ENCODE results near the gene PLA2G2F.

Gene PLA2G2F

GRCh38 chr1:20179371-20180128 is 40.4 kb downstream of the PLA2G2F start:
- Histone ChIP-seq H3K27ac (replicated peaks) (peak overlapping the region; percentile 42), H3K27me3 (ENCODE audit: insufficient read depth, poor library complexity, severe bottlenecking) (no peaks in the 10 kb centered on the region), H3K4me3 (replicated peaks; ENCODE audit: insufficient read depth, low read length) (no peak overlapping the region)
- DNase-seq (ENCODE audit: low read depth in 1 of 2, low spot score in 1 of 2), result no peak
- no peak for TF ChIP-seq POLR2AphosphoS5 (IDR thresholded peaks at IDR 0.05; ENCODE audit: low read depth)
- TF ChIP-seq SPI1 (IDR thresholded peaks at IDR 0.05; ENCODE audit: borderline replicate concordance, low read depth), result no peak
- no peak for TF ChIP-seq GABPA (IDR thresholded peaks at IDR 0.05; ENCODE audit: low read depth)
- TF ChIP-seq REST (IDR thresholded peaks at IDR 0.05; ENCODE audit: insufficient replicate concordance, low read depth), result no peak
- no peak for TF ChIP-seq CTCF (IDR thresholded peaks at IDR 0.05; ENCODE audit: insufficient read depth, low read length)

GRCh38 chr1:20180129-20180843 is 41.2 kb downstream of the PLA2G2F start:
- Histone ChIP-seq H3K27ac (replicated peaks) (no peak overlapping the region), H3K27me3 (ENCODE audit: insufficient read depth, poor library complexity, severe bottlenecking) (no peaks in the 10 kb centered on the region)

More at GRCh38 chr1:20180129-20180843, 41.2 kb downstream of the PLA2G2F start:
- no peak for DNase-seq (ENCODE audit: low read depth in 1 of 2, low spot score in 1 of 2)
- TF ChIP-seq CTCF (IDR thresholded peaks at IDR 0.05; ENCODE audit: insufficient read depth, low read length) (no peak), POLR2AphosphoS5 (IDR thresholded peaks at IDR 0.05; ENCODE audit: low read depth) (no peak), SPI1 (IDR thresholded peaks at IDR 0.05; ENCODE audit: borderline replicate concordance, low read depth) (no peak), GABPA (IDR thresholded peaks at IDR 0.05; ENCODE audit: low read depth) (no peak), REST (IDR thresholded peaks at IDR 0.05; ENCODE audit: insufficient replicate concordance, low read depth) (no peak)
- no peak overlapping the region for H3K4me3 ChIP-seq (replicated peaks; ENCODE audit: insufficient read depth, low read length)

All from HL-60 (cell line).